LNCaP clone FGC (cell line): ENCODE results near the gene P4HA2.

ENCODE experiments used
- DNase-seq: peaks from one replicate; pipeline ENCODE4 v3.0.0-alpha.2; 2011; ENCODE audit warnings: low read depth
- H3K4me3 ChIP-seq: 2 replicates; pipeline ENCODE4 v1.5.1; 2011; ENCODE audit warnings: mild to moderate bottlenecking, low read depth, low read length, control low read depth
- TF ChIP-seq, protein P1 (sequence below): IDR thresholded peaks from 2 replicates; pipeline ENCODE4 v1.5.1; 2012; ENCODE audit warnings: mild to moderate bottlenecking; ENCODE audit not compliant: control insufficient read depth, insufficient read depth; ENCODE audit errors: extremely low read depth

The P4HA2 gene

DNA sequence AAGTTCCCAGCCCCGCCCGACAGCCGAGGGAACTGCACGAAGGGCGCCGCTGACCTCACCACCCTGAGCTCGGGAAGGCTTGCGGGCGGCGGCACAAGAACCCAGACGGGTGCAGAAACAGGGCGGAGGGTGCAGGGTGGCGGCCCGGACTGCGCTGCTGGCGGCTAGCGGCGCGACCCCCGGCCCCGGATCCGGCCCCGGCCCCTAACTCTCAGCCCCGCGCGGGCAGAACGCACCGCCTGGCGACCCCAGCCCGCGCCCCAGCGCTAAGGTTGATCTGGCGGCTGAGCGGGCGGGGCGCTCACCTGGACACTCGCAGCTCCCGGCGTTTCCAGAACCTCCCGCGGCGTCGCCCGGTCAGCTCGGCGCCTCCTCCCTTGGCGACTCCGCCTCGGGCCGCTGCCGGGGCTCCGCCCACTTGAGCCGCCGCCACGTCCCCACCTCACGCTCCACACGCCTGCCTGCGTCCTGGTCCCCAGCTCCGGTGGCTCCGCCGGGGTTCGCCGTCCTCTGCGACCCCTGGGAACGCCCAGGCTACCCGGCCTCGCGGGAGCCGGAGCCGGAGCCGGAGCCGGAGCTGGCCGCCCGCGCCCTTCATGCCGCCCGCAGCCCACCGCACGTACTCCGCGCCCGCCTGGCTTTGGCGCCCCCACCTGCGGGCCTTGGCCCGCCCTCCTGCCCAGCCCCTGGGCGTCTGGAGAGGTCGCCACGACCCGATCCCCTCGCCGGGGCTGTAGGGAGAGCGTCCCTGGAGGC is at the start of gene P4HA2:
Gene P4HA2, minus strand, starts transcription at position 369 of the 756 bp plus-strand sequence. CDS start 9,227 bp downstream, outside the sequence.
- H3K4me3 ChIP-seq, result peak within 1 kb of the TSS; percentile 54
- TF ChIP-seq, protein P1, sequence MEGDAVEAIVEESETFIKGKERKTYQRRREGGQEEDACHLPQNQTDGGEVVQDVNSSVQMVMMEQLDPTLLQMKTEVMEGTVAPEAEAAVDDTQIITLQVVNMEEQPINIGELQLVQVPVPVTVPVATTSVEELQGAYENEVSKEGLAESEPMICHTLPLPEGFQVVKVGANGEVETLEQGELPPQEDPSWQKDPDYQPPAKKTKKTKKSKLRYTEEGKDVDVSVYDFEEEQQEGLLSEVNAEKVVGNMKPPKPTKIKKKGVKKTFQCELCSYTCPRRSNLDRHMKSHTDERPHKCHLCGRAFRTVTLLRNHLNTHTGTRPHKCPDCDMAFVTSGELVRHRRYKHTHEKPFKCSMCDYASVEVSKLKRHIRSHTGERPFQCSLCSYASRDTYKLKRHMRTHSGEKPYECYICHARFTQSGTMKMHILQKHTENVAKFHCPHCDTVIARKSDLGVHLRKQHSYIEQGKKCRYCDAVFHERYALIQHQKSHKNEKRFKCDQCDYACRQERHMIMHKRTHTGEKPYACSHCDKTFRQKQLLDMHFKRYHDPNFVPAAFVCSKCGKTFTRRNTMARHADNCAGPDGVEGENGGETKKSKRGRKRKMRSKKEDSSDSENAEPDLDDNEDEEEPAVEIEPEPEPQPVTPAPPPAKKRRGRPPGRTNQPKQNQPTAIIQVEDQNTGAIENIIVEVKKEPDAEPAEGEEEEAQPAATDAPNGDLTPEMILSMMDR, result no peak
- DNase-seq, result peak; percentile 35

DNA sequence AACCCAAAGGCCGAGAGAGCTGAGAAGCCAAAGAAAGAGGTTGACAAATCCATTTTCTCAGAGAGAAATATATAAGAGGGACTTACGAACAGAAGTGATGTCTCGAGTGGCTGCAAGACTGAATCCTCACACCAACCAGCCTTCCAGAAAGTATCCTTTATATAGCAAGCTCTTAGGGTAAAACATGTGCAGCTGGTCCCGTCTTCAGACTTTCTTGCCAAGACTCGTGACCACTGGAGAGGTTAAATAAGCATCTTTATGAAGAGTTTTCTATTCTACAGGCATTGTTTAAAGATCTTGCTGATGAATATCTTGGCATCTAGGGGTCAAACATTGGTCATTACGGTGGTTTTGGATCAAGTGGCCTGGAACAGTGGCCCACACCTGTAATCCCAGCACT is 49.6 kb upstream of the P4HA2 start:
- no peak for DNase-seq
- H3K4me3 ChIP-seq, result no peak overlapping the region
- TF ChIP-seq, protein P1, result no peak

DNA sequence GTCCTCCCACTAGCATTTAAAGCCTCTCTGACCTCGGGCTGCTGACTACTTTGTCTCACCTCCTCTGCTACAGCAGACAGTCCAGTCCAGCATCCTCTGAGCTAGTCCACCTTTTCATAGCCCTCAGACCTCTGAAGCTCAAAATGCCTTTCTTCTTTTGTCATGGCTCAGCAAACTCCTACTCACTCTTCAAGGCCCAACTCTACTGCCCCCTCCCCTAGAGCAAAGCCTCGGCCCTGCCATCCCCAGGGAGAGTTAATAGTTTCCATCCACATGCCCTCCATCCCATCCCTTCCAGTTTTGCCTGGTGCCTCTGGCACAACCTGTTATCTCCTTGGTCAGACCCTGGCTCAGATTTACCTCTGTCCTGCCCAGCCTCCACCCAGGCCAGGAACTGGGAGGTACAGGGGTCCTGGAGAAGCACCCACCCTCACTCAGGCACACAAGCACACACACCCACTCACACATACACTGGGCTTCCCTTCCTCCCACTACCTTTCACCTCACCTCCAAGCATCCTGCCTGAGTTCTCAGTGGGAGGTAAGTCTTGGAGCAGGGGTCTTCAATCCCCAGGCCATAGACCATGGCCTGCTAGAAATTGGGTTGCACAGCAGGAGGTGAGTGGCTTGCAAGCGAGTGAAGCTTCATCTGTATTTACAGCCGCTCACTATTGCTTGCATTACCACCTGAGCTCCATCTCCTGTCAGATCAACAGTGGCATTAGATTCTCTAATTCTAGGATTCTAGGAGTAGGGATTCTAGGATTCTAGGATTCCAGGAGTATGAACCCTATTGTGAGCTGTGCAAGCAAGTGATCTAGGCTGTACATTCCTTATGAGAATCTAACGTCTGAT is 47.9 kb upstream of the P4HA2 start:
- no peak overlapping the region for H3K4me3 ChIP-seq
- TF ChIP-seq, protein P1, result no peak
- no peak for DNase-seq

DNA sequence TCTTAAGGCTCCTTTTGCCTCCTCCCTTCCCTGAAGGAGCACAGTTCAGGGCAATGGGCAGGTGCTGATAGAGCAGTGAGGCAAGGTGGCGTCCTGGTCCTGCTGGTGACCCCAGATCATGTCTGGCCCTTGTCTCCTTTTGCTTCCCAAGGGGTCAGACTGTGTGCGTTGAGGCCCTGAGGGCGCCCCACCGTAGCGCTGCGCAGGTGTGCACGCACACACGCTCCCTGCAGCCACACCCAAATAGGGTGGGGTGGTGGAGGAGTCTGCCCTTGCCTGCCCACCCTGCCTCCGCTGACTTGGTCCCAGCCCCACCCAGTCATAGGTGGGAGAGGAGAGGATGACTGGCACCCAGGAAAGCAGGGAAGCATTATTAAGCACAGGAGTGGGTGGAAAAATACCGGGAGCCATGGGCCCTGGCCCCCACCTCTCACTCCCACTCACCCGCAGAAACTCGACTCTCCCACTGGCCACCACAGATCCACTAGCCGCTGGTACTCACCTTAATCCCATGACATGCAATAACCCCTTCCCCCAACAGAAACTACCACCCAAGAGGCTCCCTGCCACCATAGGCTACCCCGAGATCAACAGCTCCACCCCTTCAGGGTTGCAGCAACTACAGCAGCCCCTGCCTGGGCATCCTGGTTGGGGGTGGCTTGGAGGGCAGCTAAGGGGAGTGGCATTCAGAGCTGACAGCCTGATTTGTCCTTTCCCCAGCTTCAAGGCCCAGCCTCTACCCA is 46.6 kb upstream of the P4HA2 start:
- no peak overlapping the region for H3K4me3 ChIP-seq
- TF ChIP-seq, protein P1, result no peak
- DNase-seq, result no peak

DNA sequence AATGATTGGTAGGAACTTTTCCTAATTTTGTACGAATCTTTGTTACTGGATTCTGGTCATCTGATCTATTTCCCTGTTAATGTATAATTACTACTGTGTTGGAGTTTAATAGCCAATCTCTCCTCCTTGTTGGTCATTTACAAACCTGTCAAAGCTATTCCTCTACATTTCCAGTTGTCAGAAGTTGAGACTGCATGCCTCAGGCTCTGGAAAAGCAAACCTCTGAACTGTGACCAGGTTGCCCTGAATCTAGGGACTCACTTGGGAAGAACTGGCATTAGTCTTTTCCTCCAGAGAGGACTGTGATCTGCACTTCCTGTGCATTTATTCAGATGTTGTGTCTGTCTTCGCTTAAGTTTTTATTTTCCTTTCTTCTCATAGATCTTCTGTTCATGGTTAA is 46.0 kb upstream of the P4HA2 start:
- no peak for DNase-seq
- TF ChIP-seq, protein P1, result no peak

DNA sequence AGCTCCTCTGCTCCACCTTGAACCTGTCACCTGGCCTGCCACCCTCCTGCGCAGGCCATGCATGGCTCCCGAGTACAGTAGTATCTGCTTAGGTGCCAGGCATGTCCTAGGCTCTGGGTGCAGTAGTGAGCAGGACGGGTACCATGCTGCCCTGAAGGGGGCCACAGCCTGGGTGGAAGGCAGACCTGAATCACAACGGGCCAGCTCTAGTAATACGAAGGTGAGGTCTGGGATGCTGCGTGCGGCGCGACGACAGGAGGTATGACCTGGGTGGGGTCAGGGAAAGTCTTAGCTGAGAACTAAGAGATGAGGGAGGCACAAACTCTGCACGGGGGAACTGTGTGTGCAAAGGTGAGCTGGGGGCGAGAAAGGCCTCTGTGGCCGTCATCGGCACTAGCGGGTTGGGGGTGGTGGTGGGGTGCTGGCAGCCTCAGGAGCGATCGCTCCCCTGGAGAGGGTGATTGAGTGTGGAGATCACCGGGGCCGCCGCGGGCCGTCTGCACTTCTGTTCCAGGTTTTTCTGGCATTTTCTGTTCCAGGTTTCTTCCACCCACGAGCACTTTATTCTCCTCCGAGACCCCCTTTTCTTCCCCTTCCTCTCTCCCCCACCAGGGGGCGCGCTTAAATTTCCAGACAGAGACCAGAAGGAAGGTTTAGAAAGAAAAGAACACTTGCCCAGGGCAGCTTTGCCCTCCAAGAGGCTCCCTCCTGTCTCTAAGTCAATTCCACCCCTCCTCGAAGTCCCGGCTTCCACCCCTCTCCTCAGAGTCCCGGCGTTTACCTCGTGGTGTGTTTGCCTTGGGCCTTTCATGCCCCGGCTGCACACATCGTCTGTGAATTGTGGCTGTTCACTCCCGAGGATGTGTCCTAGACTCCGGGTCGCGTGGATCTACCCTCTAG is 44.9 kb upstream of the P4HA2 start:
- DNase-seq, result no peak
- TF ChIP-seq, protein P1, result peak; percentile 82
- H3K4me3 ChIP-seq, result no peak overlapping the region

More for the DNA sequence above, 46.0 kb upstream of the P4HA2 start:
- no peak overlapping the region for H3K4me3 ChIP-seq
